Measurements from ENCODE around the gene FBLN1. TPM values are rescaled to one million over a fixed set of nuclear protein-coding genes. Genes with fewer than 3 reads are reported as not detected.
"Not testable (repeated sequence)": the region's sequence is repeated elsewhere in the genome, so short reads cannot be mapped to it uniquely, and the experiment has no call there.

The FBLN1 gene
- total and polyA plus RNA-seq, 9 donors, result 93.4 to 235 (median 155) TPM

- Histone ChIP-seq H3K9me3 (replicated peaks; ENCODE audit: control insufficient read depth, low read depth, low read length) (no peaks in the 10 kb centered on the region), H3K27ac (ENCODE audit: low read length) (no peak overlapping the region), H3K4me1 (ENCODE audit: control insufficient read depth, insufficient read depth, low read length) (peaks cover 2% of the 10 kb centered on the region), H3K4me3 (ENCODE audit: low read length) (no peak overlapping the region), H3K36me3 (ENCODE audit: control insufficient read depth, insufficient read depth, low read length) (peaks cover 11% of the 10 kb centered on the region), H3K27me3 (ENCODE audit: control insufficient read depth, insufficient read depth, low read length) (no peaks in the 10 kb centered on the region)
- 70% methylated on average over 8 of the region's 14 CpGs for WGBS (ENCODE audit: insufficient coverage)
- DNase-seq, result no peak
Measured at GRCh38 chr22:45600790-45601730, 98.4 kb downstream of the FBLN1 start.

GRCh38 chr22:45602004-45602733 is 99.5 kb downstream of the FBLN1 start:
- WGBS (ENCODE audit: insufficient coverage), result 82% methylated on average over 6 of the region's 10 CpGs
- Histone ChIP-seq H3K36me3 (ENCODE audit: control insufficient read depth, insufficient read depth, low read length) (peaks cover 11% of the 10 kb centered on the region), H3K9me3 (replicated peaks; ENCODE audit: control insufficient read depth, low read depth, low read length) (no peaks in the 10 kb centered on the region), H3K4me3 (ENCODE audit: low read length) (no peak overlapping the region), H3K27ac (ENCODE audit: low read length) (no peak overlapping the region), H3K27me3 (ENCODE audit: control insufficient read depth, insufficient read depth, low read length) (no peaks in the 10 kb centered on the region), H3K4me1 (ENCODE audit: control insufficient read depth, insufficient read depth, low read length) (peaks cover 2% of the 10 kb centered on the region)
- DNase-seq, result no peak

GRCh38 chr22:45602824-45603595 is 100.3 kb downstream of the FBLN1 start:
- WGBS (ENCODE audit: insufficient coverage), result 85% methylated on average over 19 of the region's 21 CpGs
- Histone ChIP-seq H3K4me1 (ENCODE audit: control insufficient read depth, insufficient read depth, low read length) (no peaks in the 10 kb centered on the region), H3K27me3 (ENCODE audit: control insufficient read depth, insufficient read depth, low read length) (no peaks in the 10 kb centered on the region), H3K27ac (ENCODE audit: low read length) (no peak overlapping the region), H3K36me3 (ENCODE audit: control insufficient read depth, insufficient read depth, low read length) (peaks cover 11% of the 10 kb centered on the region), H3K4me3 (ENCODE audit: low read length) (no peak overlapping the region), H3K9me3 (replicated peaks; ENCODE audit: control insufficient read depth, low read depth, low read length) (no peaks in the 10 kb centered on the region)
- peak; percentile 56 for DNase-seq

GRCh38 chr22:45603619-45604018 is 100.9 kb downstream of the FBLN1 start:
- Histone ChIP-seq H3K9me3 (replicated peaks; ENCODE audit: control insufficient read depth, low read depth, low read length) (no peaks in the 10 kb centered on the region), H3K36me3 (ENCODE audit: control insufficient read depth, insufficient read depth, low read length) (peaks cover 11% of the 10 kb centered on the region), H3K27ac (ENCODE audit: low read length) (no peak overlapping the region), H3K4me1 (ENCODE audit: control insufficient read depth, insufficient read depth, low read length) (peaks cover 6% of the 10 kb centered on the region), H3K27me3 (ENCODE audit: control insufficient read depth, insufficient read depth, low read length) (no peaks in the 10 kb centered on the region), H3K4me3 (ENCODE audit: low read length) (no peak overlapping the region)
- DNase-seq, result no peak
- WGBS (ENCODE audit: insufficient coverage), result 80% methylated on average over 1 of the region's 3 CpGs

GRCh38 chr22:45608045-45608444 is 105.4 kb downstream of the FBLN1 start:
- 51% methylated on average over 6 of the region's 11 CpGs for WGBS (ENCODE audit: insufficient coverage)

GRCh38 chr22:45608763-45609180 is 106.1 kb downstream of the FBLN1 start:
- 60% methylated on average over 3 of the region's 8 CpGs for WGBS (ENCODE audit: insufficient coverage)
- no peak overlapping the region for H3K27ac ChIP-seq (ENCODE audit: low read length)
- peaks cover 21% of the 10 kb centered on the region for H3K4me1 ChIP-seq (ENCODE audit: control insufficient read depth, insufficient read depth, low read length)
- no peak for DNase-seq
- H3K27me3 ChIP-seq (ENCODE audit: control insufficient read depth, insufficient read depth, low read length), result no peaks in the 10 kb centered on the region
- H3K9me3 ChIP-seq (replicated peaks; ENCODE audit: control insufficient read depth, low read depth, low read length), result no peaks in the 10 kb centered on the region
- no peak overlapping the region for H3K4me3 ChIP-seq (ENCODE audit: low read length)
- no peaks in the 10 kb centered on the region for H3K36me3 ChIP-seq (ENCODE audit: control insufficient read depth, insufficient read depth, low read length)

More at GRCh38 chr22:45608045-45608444, 105.4 kb downstream of the FBLN1 start:
- H3K4me1 ChIP-seq (ENCODE audit: control insufficient read depth, insufficient read depth, low read length), result peaks cover 17% of the 10 kb centered on the region
- not testable (repeated sequence) for DNase-seq; H3K27me3 ChIP-seq (ENCODE audit: control insufficient read depth, insufficient read depth, low read length); H3K27ac ChIP-seq (ENCODE audit: low read length); H3K36me3 ChIP-seq (ENCODE audit: control insufficient read depth, insufficient read depth, low read length); H3K9me3 ChIP-seq (replicated peaks; ENCODE audit: control insufficient read depth, low read depth, low read length); H3K4me3 ChIP-seq (ENCODE audit: low read length)

- H3K9me3 ChIP-seq (replicated peaks; ENCODE audit: control insufficient read depth, low read depth, low read length), result peaks cover 2% of the 10 kb centered on the region
- no peaks in the 10 kb centered on the region for H3K27me3 ChIP-seq (ENCODE audit: control insufficient read depth, insufficient read depth, low read length)
- 13% methylated on average over 13 of the region's 15 CpGs for WGBS (ENCODE audit: insufficient coverage)
- H3K4me1 ChIP-seq (ENCODE audit: control insufficient read depth, insufficient read depth, low read length), result peaks cover 21% of the 10 kb centered on the region
- H3K36me3 ChIP-seq (ENCODE audit: control insufficient read depth, insufficient read depth, low read length), result no peaks in the 10 kb centered on the region
- peak; percentile 93 for DNase-seq
- peak overlapping the region; percentile 44 for H3K27ac ChIP-seq (ENCODE audit: low read length)
- H3K4me3 ChIP-seq (ENCODE audit: low read length), result peak overlapping the region; percentile 16
Measured at GRCh38 chr22:45612451-45612901, 109.8 kb downstream of the FBLN1 start.

- Histone ChIP-seq H3K9me3 (replicated peaks; ENCODE audit: control insufficient read depth, low read depth, low read length) (peaks cover 2% of the 10 kb centered on the region), H3K36me3 (ENCODE audit: control insufficient read depth, insufficient read depth, low read length) (no peaks in the 10 kb centered on the region), H3K27ac (ENCODE audit: low read length) (peak overlapping the region; percentile 29), H3K4me3 (ENCODE audit: low read length) (no peak overlapping the region), H3K4me1 (ENCODE audit: control insufficient read depth, insufficient read depth, low read length) (peaks cover 21% of the 10 kb centered on the region), H3K27me3 (ENCODE audit: control insufficient read depth, insufficient read depth, low read length) (no peaks in the 10 kb centered on the region)
- DNase-seq, result peak; percentile 56
- 60% methylated on average over 13 of the region's 15 CpGs for WGBS (ENCODE audit: insufficient coverage)
Measured at GRCh38 chr22:45612940-45613339, 110.3 kb downstream of the FBLN1 start.

GRCh38 chr22:45615364-45615763 is 112.7 kb downstream of the FBLN1 start:
- DNase-seq, result no peak
- Histone ChIP-seq H3K36me3 (ENCODE audit: control insufficient read depth, insufficient read depth, low read length) (no peaks in the 10 kb centered on the region), H3K27ac (ENCODE audit: low read length) (no peak overlapping the region), H3K4me3 (ENCODE audit: low read length) (no peak overlapping the region), H3K27me3 (ENCODE audit: control insufficient read depth, insufficient read depth, low read length) (no peaks in the 10 kb centered on the region), H3K9me3 (replicated peaks; ENCODE audit: control insufficient read depth, low read depth, low read length) (peaks cover 2% of the 10 kb centered on the region), H3K4me1 (ENCODE audit: control insufficient read depth, insufficient read depth, low read length) (peaks cover 10% of the 10 kb centered on the region)
- WGBS (ENCODE audit: insufficient coverage), result 80% methylated on average over 1 of the region's 3 CpGs
